ENCODE measurements around the gene GALK1. TPM values are rescaled to one million over a fixed set of nuclear protein-coding genes. Genes with fewer than 3 reads are reported as not detected.

The GALK1 gene
- total RNA-seq, 2 donors from 2014 or later, result 54.7 to 74.8 TPM

- Mint-ChIP-seq H3K9me3 (no peaks in the 10 kb centered on the region), H3K27ac (no peak overlapping the region), H3K36me3 (no peaks in the 10 kb centered on the region)
- ATAC-seq, result no peak
- no peak for DNase-seq (ENCODE audit: low spot score in 2 of 2)
Measured at GRCh38 chr17:75758131-75758905, 6.7 kb downstream of the GALK1 start.

GRCh38 chr17:75757086-75757681, 7.8 kb downstream of the GALK1 start:
- ATAC-seq (no peak), DNase-seq (ENCODE audit: low spot score in 2 of 2) (no peak)
- Mint-ChIP-seq H3K27ac (no peak overlapping the region), H3K36me3 (no peaks in the 10 kb centered on the region), H3K9me3 (no peaks in the 10 kb centered on the region)

- no peak for DNase-seq (ENCODE audit: low spot score in 2 of 2)
- Mint-ChIP-seq H3K9me3 (no peaks in the 10 kb centered on the region), H3K36me3 (no peaks in the 10 kb centered on the region), H3K27ac (no peak overlapping the region)
- no peak for ATAC-seq
Measured at GRCh38 chr17:75756451-75757085, 8.4 kb downstream of the GALK1 start.

GRCh38 chr17:75755990-75756389, 9.0 kb downstream of the GALK1 start:
- Mint-ChIP-seq H3K36me3 (no peaks in the 10 kb centered on the region), H3K27ac (no peak overlapping the region), H3K9me3 (no peaks in the 10 kb centered on the region)
- ATAC-seq, result no peak
- DNase-seq (ENCODE audit: low spot score in 2 of 2), result no peak

GRCh38 chr17:75755205-75755901, 9.6 kb downstream of the GALK1 start:
- ATAC-seq (no peak), DNase-seq (ENCODE audit: low spot score in 2 of 2) (no peak)
- H3K36me3 Mint-ChIP-seq, result no peaks in the 10 kb centered on the region
- H3K27ac Mint-ChIP-seq, result peak overlapping the region in 1 of 2 donors; percentile 75
- no peaks in the 10 kb centered on the region for H3K9me3 Mint-ChIP-seq

- H3K36me3 Mint-ChIP-seq, result no peaks in the 10 kb centered on the region
- no peaks in the 10 kb centered on the region for H3K9me3 Mint-ChIP-seq
- DNase-seq (ENCODE audit: low spot score in 2 of 2) (no peak), ATAC-seq (no peak)
- H3K27ac Mint-ChIP-seq, result peak overlapping the region in 1 of 2 donors; percentile 75
Measured at GRCh38 chr17:75754378-75755204, 10.4 kb downstream of the GALK1 start.

- Mint-ChIP-seq H3K27ac (peak overlapping the region in 1 of 2 donors; percentile 75), H3K9me3 (no peaks in the 10 kb centered on the region), H3K36me3 (no peaks in the 10 kb centered on the region)
- ATAC-seq, result peak; percentile 72 to 84
- peak; percentile 76 to 78 for DNase-seq (ENCODE audit: low spot score in 2 of 2)
Measured at GRCh38 chr17:75753514-75754377, 11.2 kb downstream of the GALK1 start.

GRCh38 chr17:75752802-75753513, 12.0 kb downstream of the GALK1 start:
- Mint-ChIP-seq H3K9me3 (no peaks in the 10 kb centered on the region), H3K27ac (no peak overlapping the region), H3K36me3 (no peaks in the 10 kb centered on the region)
- DNase-seq (ENCODE audit: low spot score in 2 of 2) (no peak), ATAC-seq (peak in 1 of 2 donors; percentile 34)

GRCh38 chr17:75752405-75752709, 12.6 kb downstream of the GALK1 start:
- Mint-ChIP-seq H3K27ac (no peak overlapping the region), H3K36me3 (no peaks in the 10 kb centered on the region), H3K9me3 (no peaks in the 10 kb centered on the region)
- DNase-seq (ENCODE audit: low spot score in 2 of 2) (no peak), ATAC-seq (no peak)

GRCh38 chr17:75751676-75752404, 13.2 kb downstream of the GALK1 start:
- no peaks in the 10 kb centered on the region for H3K36me3 Mint-ChIP-seq
- H3K9me3 Mint-ChIP-seq, result no peaks in the 10 kb centered on the region
- no peak for DNase-seq (ENCODE audit: low spot score in 2 of 2)
- no peak for ATAC-seq
- no peak overlapping the region for H3K27ac Mint-ChIP-seq

GRCh38 chr17:75750661-75751423, 14.2 kb downstream of the GALK1 start:
- ATAC-seq, result no peak
- H3K27ac Mint-ChIP-seq, result no peak overlapping the region
- H3K9me3 Mint-ChIP-seq, result no peaks in the 10 kb centered on the region
- DNase-seq (ENCODE audit: low spot score in 2 of 2), result no peak
- H3K36me3 Mint-ChIP-seq, result no peaks in the 10 kb centered on the region

GRCh38 chr17:75749545-75750389, 15.2 kb downstream of the GALK1 start:
- Mint-ChIP-seq H3K27ac (no peak overlapping the region), H3K9me3 (no peaks in the 10 kb centered on the region), H3K36me3 (no peaks in the 10 kb centered on the region)
- ATAC-seq, result peak; percentile 79 to 81
- DNase-seq (ENCODE audit: low spot score in 2 of 2), result peak; percentile 78 to 95

- no peaks in the 10 kb centered on the region for H3K9me3 Mint-ChIP-seq
Measured at GRCh38 chr17:75748706-75749105, 16.3 kb downstream of the GALK1 start.

More at GRCh38 chr17:75748706-75749105, 16.3 kb downstream of the GALK1 start:
- Mint-ChIP-seq H3K36me3 (no peaks in the 10 kb centered on the region), H3K27ac (no peak overlapping the region)
- DNase-seq (ENCODE audit: low spot score in 2 of 2) (no peak), ATAC-seq (no peak)

All from activated naive CD4-positive, alpha-beta T cell treated with anti-CD3 and anti-CD28 coated beads, Interleukin-2, amount 50 U/mL, for 72 hours (primary cell).